Medulla oblongata (tissue), 1 donor: ENCODE results near the gene PDE6A.

Source experiments
- DNase-seq: peaks from one replicate; pipeline ENCODE4 v3.0.0-alpha.2; 2015; ENCODE audit errors: extremely low spot score

PDE6A gene

DNA sequence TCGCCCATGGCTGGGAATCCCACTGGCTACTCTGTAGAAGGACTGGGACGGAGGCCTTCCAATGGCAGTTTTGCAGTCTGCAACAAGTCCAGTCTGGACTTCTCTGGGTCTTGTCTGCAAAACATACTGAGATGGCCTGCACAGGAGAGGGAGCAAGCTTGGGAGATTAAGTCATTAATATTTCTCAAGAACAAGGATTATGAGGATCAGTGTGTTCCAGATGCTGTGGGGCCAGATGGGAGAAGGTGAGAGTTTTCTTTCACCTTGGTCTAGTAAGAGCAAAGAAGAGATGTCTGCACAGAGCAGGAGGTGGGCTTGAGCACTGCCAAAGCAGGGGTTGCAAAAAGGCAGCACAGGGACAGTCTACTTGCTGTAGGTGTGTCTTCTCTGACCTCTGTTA is at the start of gene PDE6A:
Gene PDE6A, minus strand, starts transcription at position 128 of the 400 bp plus-strand sequence. Its CDS starts 120 bp downstream, at position 8.
- no peak for DNase-seq

DNA sequence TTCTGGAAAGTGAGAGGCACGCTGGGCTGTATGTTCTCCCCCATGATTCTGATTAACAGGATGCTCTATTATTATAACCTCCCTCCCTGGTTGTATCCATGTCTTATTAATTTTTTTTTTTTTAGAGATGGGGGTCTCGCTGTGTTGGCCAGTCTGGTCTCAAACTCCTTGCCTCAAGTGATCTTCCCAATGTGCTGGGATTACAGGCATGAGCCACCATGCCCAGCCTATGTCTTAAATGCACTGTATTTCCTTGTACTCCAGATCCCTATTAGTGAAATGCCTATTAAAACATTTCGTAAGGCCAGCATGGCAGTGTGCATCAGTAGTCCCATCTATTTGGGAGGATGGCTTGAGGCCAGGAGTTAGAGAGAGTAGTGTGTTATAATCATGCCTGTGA is 48.9 kb upstream of the PDE6A start:
- DNase-seq, result no peak

DNA sequence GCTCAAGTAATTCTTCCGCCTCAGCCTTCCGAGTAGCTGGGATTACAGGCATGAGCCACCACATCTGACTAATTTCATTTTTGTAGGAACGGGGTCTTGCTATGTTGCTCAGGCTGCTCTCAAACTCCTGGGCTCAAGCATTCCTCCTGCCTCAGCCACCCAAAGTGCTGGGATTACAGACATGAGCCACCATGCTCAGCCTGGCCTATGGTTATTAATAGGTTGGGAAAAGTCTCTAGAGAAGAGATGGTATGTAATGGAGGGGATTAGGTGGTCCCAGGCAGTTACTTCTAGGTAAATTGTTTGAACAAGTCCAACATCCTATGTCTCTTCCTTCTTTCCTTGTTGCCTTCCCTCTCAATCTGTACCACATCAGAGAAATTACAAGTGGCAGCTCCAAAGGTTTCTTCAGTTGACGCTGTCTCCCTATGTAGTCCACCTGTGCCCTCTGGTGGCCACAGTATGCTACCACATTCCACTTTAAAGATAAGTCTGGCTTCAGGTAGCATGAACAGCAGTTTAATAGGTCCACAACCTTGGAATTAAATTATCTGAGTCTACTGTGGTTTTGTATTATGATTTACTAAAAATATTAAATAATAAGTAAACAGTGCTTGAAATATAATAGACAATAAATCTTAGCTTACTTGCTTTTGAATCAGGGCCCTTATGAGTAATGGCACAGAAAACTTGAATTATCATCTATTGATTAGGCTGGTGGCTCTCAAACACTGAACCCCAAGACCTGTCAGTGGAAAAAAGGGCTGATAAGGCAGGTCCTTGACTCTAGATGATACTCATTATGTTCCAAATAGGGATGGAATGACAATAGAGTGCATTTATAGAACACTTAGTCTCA is 46.2 kb upstream of the PDE6A start:
- peak; percentile 92 for DNase-seq

DNA sequence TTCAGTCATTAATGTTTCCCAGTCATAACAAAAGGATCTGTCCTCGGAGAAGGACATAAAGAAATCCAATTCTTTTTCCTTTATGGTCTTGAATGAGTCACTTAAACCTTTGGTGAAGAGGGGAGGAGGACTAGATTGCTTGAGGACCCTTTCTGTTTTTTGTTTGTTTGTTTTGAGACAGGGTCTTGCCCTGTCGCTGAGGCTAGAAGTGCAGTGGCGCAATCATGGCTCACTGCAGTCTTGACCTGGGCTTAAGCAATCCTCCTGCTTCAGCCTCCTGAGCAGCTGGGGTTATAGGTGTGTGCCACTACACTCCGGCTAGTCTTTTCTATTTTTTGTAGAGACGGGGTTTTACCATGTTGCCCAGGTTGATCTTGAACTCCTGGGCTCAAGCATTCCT is 43.5 kb upstream of the PDE6A start:
- DNase-seq, result no peak

DNA sequence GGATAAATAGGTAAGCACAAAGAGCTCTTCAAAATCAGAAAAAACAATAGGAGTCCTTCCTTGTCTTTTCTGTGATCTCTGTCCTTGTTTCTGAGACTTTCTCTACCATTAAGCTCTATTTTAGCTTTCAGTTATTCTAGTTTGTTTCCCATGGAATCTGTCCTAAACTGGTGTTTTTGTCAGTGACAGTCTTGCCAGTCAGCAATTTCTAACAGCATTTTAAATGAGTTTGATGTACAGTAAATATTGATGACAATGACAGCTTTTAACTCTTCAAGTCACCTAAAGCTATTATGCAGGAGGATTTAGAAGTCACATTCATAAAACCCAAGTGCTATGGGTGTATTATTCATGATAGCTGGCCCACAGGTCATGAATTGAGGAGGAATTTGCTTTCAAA is 37.9 kb upstream of the PDE6A start:
- no peak for DNase-seq

DNA sequence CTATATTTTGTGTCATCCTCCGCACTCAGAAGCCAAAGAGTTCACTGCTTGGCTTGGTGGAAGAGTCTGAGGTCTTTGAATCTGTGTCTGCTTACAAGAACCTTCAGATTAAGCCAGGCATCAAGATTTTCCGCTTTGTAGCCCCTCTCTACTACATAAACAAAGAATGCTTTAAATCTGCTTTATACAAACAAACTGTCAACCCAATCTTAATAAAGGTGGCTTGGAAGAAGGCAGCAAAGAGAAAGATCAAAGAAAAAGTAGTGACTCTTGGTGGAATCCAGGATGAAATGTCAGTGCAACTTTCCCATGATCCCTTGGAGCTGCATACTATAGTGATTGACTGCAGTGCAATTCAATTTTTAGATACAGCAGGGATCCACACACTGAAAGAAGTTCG is 36.6 kb upstream of the PDE6A start:
- DNase-seq, result no peak

DNA sequence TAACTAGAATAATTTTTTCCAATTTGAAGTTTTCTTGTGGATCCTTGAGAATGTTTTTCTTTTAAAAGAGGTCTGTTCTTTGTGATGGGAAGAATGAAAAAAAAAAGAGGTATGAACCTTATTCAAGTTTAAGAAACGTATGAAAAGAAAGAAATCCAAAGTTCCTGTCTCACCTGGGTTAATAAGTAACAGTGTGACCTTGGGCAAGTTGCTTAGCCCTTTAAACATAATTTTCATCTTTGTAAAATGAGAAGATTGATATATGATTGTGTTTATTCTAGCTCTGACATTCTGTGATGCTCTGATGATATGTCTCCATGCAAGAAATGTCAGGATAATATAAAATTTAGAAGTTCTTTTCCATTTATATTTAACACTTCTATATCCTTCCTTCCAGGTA is 35.3 kb upstream of the PDE6A start:
- DNase-seq, result no peak

DNA sequence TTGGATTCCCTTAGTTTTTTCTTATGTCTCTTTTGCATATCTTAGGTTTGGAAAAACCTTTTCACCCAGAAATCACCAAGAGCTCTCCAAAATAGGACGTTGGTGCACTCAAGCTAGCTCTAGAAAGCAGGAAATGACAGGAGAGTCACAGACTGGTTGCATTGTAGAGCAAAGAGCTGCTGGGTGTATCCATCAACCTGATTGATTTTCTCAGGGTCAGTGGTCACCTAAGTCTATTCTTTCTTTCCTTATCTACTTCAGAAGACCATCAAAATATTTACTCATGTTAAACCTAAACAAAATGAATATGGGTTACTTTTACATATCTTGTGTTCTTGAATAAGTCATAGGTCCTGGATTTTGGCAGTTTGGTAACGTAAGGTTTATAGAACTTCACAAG is 30.8 kb upstream of the PDE6A start:
- no peak for DNase-seq

DNA sequence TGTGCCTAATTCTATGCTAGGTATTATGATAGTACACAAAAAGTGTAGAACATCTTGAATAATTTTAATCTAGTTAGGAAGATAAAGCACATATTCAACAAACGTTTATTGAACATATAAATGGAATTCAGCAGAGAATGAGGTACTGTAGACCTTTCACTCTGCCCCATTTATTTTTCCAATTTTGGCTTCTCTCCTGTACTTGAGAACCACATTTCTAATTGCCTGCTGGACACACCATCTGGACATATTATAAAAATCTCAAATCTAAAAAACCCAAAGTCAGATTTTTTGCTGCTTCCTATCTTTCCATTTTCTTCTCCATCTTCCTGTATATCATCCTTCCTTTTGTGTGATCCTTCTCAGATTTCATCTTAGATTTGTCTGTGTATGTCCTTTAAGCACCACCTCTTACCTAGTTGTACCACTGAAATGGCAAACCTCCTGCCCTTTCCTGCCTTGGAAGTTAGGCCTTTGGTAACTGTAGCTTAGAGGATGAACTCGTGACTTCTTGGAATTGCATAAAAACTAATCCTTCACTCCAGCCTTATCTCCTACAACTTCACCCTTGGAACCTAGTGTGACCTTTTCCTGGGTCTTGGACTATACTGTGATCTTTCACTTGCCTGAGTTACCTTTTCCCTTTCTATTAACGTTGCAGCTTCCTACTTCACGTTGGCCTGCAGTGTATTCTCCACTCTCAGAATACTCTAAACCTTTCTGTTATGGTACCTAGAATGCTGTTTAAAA is 24.8 kb upstream of the PDE6A start:
- DNase-seq, result no peak

DNA sequence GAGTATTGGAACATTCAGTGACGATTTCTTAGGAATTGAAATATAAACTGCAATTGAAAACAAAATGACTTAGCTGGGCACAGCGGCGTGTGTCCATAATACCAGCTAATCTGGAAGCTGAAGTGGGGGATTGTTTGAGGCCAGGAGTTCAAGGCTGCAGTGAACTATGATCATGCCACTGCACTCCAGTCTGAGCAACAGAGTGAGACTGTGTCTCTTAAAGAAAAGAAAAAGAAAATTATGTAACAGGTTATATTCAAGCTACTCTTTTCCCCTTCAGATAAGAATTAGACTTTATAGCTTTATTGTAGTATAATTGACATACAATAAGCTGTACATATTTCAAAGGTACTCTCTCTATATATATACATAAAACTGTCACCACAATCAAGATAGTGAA is 22.4 kb upstream of the PDE6A start:
- no peak for DNase-seq

DNA sequence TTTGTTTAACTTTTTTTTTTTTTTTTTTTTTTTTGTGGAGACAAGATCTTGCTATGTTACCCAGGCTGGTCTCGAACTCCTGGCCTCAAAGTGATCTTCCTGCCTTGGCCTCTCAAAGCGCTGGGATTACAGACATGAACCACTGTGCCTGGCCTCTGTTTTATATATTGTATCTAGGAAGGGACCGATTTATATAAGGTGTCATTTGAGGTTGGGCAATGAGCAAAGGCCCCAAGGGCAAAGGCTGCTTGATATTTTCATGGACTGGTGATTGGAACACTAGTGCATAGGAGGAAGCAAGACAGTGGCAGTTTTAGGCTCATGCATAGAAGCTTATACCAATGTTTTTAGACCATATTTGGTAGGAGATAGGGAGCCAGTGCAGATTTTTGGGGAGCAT is 19.1 kb upstream of the PDE6A start:
- no peak for DNase-seq

DNA sequence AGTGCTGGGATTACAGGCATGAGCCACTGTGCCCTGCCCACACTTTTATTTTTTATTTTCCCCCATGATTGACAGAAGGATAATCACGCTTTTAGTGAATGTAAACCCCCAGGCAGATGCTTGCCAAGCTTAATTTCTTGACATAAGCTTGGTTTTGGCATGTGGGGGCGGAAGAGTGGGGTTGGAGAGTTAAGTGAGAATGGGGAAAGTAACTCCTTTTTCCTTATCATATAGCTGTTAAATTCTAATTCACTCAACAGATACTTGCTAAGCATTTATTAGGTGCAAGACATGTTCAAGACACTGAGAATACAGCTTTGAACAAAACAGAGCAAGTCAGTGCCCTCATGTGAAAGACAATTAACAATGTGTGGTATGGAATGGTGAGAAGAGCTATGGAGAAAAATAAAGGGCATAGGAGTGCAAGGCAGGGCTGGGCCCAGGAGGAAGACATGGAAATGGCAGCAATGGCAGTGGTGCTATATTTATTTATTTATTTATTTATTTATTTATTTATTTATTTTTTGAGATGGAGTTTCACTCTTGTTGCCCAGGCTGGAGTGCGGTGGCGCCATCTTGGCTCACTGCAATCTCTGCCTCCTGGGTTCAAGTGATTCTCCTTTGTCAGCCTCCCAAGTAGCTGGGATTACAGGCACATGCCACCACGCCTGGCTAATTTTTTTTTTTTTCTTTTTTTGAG is 18.2 kb upstream of the PDE6A start:
- DNase-seq, result no peak

DNA sequence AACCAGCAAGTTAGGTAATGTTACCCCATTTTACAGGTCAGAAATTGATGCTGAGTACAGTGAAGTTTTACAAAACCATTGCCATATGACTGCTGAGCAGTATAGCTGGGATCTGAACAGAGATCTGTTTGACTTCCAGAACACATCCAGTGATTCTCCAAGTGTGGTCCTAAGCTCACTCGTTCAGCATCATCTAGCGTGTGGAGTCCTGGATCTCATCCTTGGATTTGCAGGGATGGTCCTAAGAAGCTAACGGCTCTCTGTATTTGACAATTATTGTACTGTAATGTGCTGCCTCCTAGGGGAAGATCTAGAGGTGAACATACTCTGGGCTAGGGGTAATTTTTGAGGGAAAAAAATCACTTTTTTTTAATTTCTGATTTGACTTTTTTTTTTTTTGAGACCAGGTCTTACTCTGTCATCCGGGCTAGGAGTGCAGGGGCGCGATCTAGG is 17.4 kb upstream of the PDE6A start:
- peak; percentile 57 for DNase-seq

DNA sequence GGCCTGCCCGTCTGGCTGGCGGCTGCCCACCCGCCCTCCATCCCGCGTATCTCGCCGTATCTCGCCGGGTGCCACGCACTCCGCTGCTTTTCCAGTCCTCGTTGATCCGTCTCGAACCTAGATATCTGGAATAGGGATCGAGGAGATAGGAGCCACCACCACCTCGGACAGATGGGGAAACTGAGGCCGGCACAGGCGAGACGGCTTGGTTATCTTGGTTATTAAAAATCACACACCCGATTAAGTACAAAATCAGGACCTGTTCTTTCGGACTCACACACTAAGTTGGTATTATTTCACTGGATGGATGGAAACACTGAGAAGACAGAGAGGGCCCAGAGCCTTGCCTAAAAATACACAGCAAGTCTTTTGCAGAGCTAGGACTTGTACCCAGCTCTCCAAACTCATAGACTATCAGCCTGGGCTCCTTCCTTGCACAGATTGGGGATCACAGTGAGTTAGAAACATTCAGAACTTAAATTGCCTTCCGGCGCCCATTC is 16.6 kb upstream of the PDE6A start:
- DNase-seq, result peak; percentile 7

DNA sequence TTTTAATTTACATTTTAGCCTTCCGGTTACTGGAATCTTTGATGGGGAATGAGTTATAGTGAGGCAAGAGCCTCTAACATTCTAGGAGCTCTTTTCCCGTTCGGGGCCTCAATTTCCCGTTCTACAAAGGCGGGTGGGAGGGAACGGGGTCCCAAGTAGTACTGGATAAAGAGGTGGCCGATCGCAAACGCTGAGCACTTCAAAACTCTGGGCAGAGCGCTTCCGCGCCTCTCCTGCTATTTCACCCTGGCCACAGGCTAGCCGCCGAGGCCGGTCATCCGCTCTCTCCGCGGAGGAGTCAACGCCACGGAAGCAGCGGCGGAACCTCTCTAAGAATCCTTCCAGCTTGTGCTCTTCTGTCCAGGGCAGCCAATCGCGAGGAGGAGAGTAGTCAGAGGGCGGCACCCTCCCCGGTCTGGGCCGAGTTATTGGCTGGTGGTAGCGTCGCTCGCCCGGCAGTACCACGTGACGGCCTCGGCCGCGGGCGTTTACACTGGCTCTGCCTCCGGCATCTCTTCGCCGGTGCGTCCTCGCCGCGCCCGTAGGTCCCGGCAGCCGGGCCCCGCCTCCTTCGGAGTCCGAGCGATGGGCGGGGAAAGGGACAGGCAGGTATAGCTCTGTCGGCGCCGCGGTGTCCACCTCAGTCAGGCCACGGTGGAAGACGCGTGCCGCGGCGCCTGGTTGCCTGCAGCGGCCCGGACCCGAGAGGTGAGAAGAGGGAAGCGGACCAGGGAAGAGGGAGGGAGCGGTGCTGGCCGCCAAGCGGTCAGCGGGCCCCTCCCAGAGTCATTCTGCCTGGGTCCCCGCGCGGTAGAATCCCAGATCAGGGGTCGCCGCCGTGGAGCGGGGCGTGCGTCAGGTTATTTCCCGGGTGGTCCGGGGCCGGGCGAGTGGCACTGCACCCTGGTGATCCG is 15.9 kb upstream of the PDE6A start, which contains the start of gene SLC26A2:
Gene SLC26A2, plus strand, starts transcription at position 487 of the 914 bp plus-strand sequence. CDS start 16,895 bp downstream, outside the sequence.
- peak; percentile 99 for DNase-seq

DNA sequence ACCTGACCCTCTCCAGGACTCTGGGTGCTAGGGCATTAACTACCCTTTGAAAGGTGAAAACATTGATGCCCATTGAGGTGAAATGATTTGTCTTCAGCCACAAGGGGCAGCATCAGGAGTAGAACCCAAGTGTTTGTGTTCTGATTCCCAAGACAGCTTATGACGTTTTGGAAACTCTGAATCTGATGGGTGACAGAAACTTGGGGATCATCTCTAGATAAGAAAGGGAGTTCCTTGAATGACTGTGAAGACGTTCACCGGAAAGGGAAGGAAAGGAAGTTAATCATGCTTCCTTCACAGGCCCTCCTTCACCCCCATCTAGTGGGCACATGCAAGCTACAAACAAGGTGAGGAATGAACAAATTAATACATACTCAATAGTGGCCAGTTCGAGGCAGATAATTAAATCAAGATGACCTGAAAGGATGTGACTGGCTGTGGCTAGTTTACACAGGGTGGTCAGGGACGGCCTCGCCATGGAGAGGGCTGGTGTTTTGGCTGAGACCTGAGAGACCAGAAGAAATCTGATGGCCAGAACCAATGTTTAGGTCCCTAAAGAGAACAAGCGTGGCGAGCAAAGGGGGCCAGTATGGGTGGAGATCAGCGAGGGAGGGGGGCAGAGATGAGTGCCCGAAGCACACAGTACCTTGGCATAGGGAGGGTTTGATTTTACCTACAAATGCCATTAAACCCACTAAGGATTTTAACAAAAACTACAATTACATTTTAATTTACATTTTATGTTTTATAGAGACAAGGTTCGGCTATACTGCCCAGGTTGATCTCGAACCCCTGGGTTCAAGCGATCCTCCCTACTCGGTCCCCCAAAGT is 15.0 kb upstream of the PDE6A start:
- DNase-seq, result peak; percentile 67

DNA sequence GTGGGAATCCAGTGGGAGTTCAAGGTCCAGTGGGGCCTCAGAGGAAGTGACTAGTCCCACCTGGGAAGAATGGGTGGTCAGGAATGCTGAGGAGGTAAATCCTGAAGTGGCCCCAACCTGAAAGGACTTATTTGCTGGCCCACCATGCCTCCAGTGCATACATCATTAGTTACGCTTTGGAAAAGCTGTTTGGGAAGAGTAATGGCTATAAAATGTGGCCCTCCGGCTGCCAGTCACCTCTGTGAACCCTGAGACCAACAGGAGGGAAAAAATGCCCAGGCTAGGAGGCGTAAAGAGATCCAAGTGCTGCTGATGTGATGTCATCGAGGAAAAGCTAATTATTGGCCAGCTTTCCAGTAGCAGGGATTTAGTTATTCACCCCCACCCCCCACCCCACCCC is 13.3 kb upstream of the PDE6A start:
- no peak for DNase-seq

DNA sequence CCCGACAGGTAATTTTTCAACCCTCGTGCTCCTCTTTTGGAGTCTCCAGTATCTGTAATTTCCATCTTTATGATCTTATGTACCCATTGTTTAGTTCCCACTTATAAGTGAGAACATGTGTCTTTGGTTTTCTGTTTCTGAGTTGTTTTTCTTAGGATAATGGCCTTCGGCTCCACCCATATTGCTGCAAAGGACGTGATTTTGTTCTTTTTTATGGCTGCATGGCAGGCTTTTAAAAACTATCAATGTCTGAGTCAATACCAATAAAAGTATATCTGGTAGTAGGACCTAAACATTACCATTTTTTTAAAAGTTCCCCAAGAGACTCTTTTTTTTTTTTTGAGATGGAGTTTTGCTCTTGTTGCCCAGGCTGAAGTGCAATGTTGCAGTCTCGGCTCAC is 12.1 kb upstream of the PDE6A start:
- DNase-seq, result no peak

DNA sequence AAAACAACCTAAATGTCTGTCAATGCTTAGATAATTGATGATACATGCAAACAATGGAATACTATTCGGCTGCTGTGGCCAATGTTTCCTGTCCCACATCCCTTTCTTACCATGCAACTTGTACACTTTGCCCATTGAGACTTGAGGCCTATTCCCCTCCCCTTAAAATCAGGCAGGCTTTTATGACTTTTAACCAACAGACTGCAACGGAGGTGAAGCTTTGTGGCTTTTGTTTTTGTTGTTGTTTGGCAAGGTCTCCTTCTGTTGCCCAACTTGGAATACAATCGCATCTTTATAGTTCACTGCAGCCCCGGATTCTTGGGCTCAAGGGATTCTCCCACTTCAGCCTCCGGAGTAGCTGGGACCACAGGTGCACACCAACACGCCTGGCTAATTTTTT is 10.2 kb upstream of the PDE6A start:
- no peak for DNase-seq
